GM21423 (cell line): ENCODE results near the gene CYP27B1.

Experiments used
- ATAC-seq: cut with Tn5 transposase; IDR thresholded peaks from one replicate; pipeline ENCODE4 v1.9.1; 2021; ENCODE audit warnings: mild to moderate bottlenecking, moderate library complexity; ENCODE audit not compliant: unreplicated experiment

Gene CYP27B1

DNA sequence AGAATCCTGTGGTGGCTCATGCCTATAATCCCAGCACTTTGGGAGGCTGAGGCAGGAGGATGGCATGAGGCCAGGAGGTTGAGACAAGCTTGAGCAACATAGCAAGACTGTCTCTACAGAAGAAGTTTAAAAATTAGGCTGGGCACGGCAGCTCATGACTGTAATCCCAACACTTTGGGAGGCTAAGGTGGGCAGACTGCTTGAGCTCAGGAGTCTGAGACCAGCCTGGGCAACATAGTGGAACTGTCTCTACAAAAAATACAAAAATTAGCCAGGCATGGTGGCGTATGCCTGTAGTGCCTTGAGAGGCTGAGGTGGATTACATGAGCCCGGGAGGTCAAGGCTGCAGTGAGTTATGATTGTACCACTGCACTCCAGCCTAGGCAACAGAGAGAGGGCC lies 998 bp upstream of the CYP27B1 start:
- no peak for ATAC-seq

DNA sequence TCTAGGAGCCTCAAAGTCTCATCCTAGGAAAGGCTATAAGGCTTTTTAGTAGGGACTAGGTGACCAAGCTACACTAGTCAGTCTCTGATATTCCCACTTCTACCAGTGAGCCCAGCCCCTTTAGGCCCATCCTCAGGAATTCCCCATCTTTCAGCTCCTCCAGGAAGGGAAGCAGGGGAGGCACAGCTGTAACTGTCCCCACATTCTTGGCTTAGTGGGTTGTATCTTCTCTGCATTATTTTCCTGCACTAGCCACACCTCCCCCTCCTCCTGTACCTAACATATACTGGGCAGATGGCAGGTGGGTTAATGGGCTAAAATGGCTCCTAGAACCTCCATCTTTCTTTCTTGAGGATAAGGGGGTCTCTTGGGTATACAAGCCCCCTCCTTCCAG lies 424 bp upstream of the CYP27B1 start:
- no peak for ATAC-seq

DNA sequence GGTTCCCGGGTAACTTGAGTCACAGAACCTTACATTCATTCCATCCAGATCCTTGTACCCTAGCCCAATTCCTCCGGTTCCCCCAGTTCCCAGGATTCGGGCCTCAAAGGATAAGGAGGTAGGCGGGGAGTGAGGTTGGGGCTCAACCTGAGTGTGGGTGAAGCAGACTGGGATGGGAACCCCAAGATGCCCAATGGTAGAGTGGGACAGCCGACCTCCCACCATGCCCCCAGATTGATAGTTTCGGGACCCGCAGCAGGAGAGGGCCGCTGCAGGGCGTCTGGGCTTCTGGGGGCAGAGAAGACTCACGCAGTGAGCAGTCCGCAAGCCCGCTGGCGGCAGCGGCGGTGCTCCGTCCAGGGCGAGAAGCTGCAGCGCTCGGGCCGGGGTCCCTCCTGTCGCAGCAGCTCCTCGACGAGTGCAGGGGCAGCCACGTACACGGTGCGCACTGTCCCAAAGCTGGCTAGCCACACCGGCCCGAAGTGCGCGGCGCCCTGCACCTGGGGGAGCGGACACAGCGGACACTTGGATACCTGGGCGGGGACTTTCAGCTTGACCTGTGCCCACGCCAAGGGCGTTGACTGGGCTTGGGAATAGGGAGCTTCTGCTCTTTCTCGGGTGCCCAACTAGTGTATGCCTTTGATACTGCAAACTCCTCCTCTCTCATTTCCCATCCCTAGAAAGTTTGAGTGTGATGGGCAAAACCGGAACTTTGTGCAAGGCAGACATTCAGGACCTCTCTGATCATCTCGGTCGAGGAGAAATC lies 997 bp downstream of the CYP27B1 start:
- no peak for ATAC-seq

DNA sequence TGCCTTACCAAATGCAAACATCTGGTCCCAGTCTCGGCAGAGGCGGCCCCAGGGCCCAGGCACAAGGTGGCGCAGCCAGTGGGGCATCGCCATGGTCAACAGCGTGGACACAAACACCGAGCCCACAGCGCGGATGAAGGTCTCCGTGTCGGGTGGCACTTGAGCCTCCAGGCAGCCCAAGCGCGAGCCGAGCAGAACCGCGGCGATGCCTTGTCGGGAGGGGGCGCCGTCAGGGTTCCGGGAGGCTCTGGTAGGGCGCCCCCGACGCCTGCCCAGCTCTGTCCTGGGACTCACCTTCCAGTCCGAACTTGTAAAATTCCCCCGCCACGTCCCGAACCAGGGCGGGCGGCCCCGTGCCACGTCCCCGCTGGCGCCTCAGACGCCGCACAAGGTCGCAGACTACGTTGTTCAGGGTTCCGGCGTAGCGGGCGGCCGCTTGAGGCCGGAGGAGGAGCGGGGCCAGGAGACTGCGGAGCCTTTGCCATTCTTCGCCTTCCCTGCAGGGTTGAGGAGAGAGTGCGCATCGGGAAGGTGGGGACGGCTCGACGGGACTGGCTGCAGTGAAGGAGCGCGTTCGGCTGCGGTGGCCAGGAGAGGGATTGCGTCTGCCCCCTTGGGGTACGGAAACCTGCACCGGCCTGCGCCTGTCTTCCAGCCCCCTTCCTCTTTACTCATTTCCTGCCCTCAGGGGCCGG lies 1.7 kb downstream of the CYP27B1 start:
- no peak for ATAC-seq

DNA sequence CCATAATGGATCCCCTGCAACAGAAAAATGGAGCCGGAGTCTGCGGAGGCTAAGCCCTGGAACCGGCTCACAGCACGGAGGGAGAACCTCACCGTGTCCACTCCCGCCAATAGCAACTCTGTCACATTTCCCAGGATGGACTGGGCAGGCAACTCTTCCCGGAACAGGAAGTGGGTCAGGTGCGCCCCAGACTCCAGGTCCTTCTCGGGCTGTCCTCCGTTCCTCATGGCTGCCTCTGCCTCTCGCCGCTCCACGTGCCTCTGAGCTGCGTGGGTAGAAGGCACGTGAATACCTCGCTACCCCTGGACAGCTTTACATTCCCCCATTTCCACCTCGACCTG lies 2.2 kb downstream of the CYP27B1 start:
- no peak for ATAC-seq

DNA sequence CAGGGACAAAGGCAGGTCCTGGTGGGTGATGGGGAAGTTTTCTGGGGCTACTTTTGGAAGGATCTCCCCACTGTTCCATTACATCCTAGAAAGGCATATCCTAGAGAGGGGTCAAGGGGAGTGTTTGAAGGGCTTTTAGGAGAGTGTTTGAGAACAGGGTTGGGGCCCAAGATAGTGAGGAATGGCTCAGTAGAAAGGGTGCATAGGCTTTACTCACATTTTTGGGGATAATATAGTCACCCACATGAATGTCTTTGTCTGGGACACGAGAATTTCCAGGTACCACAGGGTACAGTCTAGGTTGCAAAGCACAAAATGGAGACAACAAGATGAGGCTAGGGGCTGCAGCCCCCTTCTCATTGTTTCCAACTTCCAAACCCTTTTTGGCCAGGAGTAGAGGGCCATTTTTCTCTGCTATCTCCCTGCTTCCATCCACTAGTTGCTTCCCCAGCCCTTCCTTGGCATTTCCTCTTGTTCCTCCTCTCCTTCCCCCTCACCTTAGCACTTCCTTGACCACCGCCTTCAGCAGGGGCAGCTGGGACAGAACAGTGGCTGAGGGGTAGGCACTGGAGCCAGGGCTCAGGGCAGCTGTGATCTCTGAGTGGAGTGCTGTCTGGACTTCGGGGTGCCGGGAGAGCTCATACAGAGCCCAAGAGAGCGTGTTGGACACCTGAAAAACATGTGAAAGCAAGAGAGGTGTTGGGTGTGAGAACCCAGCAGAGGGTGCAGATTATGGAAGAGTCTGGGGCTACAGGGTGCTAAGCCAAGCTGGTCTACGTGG lies 2.8 kb downstream of the CYP27B1 start:
- no peak for ATAC-seq

DNA sequence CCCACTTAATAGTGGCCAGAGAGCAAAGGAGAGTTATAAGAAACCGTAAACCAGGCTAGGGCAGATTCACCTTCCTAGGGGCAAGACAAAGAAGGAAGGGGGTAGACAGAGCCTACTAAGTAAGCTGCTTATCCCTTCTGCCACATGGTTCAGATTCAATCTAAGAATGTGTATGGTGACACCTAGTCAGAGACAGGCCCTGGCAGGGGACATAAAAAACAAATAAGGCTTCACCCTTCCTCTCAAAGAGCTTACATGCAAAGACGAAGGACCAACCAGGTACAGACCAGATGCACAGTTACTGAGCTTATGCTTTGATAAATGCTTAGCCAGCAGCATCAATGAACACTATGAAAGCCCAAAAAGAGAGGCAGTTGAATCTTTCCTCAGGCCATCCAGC lies 4.4 kb downstream of the CYP27B1 start:
- ATAC-seq, result no peak

DNA sequence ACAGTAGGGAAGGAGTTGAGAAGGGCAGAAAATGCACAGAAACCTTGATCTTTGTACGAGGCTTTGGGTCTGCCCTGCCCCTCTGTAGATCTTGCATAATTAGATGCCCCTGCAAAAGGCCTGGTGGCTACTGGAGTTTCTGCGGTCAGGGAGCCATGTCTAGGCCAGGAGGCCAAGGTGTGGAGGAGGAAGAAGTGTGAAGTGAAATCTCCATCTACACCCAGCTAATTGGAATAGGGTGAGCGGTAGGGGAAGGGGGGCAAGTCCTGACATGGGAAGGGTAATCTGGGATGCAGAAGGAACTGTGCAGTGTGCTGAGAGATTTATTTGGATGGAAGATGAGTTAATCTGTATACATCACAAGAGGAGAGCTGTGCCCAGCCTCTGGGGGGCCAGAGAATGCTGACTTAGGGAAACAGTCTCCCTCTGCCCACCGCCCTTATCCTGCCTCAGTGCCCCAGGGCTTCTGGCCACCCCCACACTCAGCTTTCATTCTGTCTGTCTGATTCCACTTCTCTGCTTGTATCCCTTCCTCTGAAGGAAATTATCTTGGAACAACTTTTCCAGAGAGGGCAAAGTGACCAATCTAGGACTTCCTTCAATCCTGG lies 5.4 kb downstream of the CYP27B1 start:
- ATAC-seq, result no peak

DNA sequence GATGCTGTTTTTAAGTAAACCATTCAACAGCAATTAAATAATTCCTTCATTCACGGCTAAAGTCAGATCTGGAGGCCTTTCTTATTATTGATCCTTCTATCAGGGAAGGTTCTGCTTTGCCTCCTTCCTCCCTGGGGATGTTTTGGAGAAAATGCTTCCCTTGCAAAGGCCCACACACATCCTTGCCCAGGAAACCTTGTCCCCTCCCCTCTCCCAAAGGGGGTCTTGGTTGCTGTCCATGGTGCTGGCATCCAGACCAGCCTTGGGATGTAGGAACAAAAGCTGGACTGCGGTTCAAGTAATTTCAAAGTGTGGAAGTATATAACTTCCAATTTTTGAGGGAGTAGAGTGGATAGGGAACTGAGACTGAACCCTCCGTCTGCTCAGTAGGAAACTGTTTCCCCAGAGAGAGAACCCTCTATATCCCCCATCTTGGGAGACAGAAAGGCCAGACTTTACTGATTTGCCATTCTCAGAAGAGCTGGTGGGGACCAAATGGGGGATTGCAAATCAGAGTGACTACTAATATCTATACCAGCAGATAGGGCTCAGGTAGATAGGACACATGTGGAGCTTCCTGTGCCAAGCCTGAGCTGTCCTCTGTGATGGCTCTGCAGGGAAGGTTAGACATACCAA lies 6.4 kb downstream of the CYP27B1 start:
- no peak for ATAC-seq

DNA sequence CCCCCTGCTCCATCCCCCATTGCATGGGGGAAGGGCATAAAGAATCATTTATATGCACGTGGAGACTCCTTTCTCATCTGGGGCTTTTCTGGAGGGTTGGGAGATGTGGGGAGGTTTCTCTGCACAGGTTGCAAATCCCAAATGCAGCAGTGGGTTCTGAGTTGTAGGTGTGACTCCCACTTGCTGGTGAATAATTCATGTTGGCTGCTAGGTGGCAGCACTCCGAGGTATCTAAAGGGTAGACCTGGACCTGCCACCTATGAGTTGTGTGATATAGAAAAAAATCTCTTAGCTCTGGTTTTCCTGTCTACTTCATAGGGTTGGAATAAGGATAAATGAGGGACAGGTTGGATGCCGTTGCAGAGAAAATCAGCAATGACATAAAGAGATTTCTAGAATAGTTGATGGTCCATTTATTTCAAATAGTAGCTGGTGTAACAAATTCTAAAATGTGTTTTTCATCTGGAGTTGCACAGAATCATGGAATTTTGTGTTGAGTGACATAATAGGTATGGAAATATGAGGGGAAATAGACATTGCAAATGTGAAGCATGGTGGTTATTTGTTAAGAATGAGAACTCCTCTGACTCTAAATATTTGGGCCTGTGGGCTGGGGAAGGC lies 7.4 kb downstream of the CYP27B1 start:
- no peak for ATAC-seq

DNA sequence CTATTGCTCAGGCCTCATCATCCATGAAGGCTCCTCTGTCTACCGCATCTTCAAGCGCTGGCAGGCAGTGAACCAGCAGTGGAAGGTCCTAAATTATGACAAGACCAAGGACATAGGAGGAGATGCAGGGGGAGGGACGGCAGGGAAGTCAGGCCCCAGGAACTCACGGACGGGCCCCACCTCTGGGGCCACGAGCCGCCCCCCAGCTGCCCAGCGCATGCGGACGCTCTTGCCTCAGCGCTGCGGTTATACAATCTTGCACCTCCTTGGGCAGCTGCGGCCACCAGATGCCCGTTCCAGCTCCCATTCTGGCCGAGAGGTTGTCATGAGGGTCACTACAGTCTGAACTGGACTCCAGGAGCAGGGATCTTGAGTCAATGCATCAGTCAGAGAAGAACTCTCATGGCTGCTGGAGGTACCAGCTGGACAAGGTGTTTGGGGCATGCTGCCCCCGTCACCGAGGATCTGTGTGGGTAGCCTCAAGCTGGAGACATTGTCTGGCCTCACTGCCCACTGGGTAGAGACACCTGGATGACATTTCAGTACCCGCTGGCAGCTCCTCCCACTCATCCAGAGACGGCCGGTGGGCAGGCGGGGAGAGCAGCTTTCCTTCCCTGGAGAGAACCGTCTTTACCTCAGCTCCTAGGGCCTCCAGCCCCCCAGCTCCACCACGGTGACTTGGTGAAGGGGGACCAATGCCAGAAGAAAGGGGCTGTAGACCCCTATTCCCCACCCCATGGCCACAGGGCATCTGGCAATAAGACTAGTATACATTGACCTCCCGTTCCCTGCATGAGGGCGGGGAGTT lies 8.1 kb downstream of the CYP27B1 start:
- ATAC-seq, result no peak

DNA sequence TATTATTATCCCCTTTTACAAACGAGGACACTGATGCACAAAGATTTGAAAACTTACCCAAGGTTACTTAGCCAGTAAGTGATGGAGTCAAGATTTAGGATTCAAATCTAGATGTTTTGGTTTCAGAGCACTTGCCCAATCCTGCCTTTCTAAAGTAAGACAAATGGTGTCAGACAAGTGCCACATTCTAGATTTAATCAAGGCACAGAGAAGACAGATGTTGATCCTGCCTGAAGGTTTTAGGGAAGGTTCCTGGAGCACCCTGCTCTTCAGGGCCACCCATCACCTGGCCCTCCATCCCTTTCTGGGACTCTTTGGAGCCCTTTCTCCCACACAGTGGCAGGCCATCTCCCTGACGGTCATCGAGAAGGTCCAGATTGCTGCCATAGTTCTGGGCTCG lies 9.1 kb downstream of the CYP27B1 start:
- ATAC-seq, result no peak

DNA sequence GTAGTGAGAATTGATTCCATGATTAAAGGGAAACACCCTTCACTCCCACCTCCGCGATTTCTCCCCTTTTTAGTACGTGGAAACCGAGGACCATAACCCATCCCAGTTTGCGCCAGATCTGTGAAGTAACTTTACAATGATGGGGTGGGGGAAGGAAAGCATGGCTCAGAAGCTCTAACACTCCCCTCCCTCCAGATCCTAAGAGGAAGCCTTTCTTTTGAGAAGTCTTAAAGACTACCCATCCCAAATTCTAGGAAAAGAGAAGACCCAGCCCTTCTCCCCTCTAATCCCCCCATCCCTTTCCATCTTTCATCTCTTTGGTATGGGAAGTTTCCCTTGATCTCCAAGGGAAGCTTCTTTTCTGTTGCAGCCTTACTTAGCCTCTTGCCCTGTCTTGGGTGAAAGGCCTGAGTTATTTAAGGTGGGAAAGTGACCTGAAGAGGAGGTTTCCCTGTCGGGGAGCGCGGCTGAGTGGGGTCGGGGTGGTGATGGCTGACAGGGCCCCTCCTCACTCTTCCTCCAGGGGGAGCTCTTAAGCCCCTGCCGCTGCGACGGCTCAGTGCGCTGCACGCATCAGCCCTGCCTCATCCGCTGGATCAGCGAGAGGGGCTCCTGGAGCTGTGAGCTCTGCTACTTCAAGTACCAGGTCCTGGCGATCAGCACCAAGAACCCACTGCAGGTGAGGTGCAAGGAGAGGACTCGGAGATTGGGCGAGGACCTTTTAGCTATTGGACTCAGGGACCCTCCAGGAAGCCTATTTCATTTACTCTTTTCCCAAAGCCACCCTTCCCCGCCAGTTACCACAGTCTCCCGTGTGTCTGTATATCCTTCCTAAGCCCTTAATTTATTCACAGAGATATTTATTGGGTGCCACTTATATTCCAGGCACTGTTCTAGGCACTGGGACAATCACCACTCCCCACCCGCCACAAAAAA lies 10.2 kb downstream of the CYP27B1 start:
- no peak for ATAC-seq

DNA sequence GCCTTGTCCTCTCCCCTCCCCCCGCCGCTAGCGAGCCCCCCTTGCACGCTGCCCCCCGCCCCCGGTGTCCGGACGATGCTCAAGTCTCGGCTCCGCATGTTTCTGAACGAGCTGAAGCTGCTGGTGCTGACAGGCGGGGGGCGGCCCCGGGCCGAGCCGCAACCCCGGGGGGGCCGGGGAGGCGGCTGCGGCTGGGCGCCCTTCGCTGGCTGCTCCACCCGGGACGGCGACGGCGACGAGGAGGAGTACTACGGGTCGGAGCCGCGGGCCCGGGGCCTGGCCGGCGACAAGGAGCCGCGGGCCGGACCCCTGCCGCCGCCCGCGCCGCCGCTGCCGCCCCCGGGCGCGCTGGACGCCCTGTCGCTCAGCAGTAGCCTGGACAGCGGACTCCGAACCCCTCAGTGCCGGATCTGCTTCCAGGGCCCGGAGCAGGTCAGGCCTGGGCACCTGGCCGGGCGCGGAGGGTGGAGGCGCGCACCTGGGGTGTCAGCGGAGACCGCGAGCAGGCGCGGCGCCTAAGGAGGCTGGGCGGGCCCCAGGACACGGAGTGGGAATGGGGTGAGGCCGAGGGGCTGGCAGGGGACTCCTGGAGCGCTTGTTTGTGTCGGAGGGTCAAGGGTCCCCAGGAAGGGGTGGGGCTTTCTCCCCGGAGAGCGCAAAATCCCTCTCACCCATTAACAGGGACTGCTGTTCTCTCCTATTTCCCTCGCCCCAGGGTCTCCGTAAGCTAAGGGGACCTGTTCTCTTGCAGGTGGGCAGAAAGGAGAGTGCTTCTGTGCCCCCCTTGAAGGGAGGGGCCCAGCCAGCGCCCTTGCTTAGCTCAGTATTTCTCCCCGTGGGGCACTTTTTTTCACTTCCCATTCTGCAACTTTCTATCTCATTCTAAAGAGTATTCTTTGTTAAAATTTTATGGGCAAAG lies 11.2 kb downstream of the CYP27B1 start:
- ATAC-seq, result no peak

DNA sequence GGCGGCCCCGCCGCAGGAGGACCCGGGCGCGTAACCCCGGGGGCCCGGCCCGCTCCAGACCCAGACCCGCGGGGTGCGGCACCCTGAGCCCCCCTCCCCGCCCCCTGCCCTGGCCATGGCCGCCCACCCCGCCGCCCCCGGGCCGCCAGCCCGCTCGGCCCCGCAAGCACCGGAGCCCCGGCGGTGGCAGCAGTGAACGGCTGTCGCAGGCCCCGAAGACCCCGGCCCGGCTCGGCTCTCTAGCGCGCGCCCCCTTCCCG lies 11.8 kb downstream of the CYP27B1 start:
- ATAC-seq, result no peak

DNA sequence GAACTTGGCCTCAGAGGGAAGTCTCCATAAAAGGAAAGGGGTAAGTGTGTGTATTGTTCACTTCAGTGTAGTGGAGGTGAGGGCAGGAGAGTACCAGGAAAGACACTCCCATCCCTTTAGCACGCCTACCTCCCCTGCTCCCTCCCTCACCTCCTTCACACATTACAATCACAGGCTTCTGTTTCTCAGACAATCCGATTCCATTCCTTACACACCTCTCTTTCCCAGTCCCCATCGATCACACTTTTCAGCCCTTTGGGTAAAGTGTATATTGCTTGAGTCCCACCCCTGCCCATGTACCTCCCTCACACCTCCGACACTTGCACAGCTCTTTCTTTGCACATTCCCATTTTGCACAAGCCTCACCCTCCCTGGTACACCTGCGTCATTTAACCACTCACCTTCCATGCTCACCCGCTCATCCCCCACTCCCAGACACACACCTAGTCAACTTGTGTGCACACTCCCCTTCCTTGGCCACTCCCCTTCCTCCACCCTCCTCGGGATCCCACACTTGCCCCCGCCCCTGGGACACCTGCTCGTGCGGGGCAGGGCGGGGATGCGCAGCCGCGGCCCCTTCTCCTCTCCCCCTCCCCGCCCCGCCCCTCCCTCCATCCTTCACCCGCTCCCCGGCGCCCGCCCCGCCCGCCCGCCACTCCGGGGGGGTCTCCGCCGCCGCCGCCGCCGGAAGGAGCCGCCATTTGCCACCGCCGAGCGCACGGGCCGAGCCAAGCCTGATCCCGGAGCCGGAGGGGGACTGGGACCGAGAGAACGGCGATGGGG lies 12.3 kb downstream of the CYP27B1 start, which contains the start of gene MARCHF9:
Gene MARCHF9, plus strand, starts transcription at position 693 of the 783 bp plus-strand sequence. CDS start 426 bp downstream, outside the sequence.
- peak; percentile 36 for ATAC-seq

DNA sequence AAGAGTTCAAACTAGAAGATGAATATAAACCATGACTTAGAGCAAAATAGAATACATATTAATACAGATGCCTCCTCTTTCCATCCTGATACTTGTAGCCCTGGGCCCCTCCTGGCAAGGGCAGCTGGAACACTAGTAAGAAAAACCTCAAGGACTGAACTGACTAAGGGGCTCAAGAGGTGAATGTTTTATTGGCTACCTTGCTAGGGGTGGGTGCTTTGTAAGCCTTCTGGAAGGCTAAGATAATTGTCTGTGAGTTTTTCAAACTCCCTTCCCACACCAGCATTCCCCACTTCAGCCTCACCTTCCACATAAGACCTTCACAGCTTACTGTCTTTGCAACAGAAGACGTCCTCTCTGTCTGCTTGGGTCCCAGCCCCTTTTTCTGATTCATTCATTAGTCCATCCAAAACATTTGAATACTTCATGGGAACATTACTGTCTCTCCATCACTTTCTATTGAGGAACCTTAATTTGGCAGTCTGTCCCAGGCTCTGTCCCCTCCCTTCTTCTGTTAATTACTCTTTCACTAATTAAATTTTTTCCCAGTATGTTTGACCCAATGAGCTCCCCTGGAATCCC lies 13.0 kb downstream of the CYP27B1 start:
- ATAC-seq, result no peak
